Suprapubic skin (tissue), 4 donors: ENCODE results near the gene SPNS1.

ENCODE experiments used
- CTCF ChIP-seq, 2 donors: fragments of 200-600 bp in 1 of 2; fragments of 450-650 bp in 1 of 2; sonication (generic) in 1 of 2; IDR thresholded peaks; one replicate each; pipeline ENCODE4 v1.5.1; 2016 to 2019; ENCODE audit warnings: antibody characterized with exemption in 2 of 2, mild to moderate bottlenecking in 1 of 2, moderate library complexity in 1 of 2
- EP300 ChIP-seq: sonication (generic); formaldehyde crosslinking; IDR thresholded peaks from one replicate; pipeline ENCODE4 v1.6.1; 2017; ENCODE audit warnings: antibody characterized with exemption
- POLR2AphosphoS5 ChIP-seq, 3 donors: sonication (generic); formaldehyde crosslinking; IDR thresholded peaks; one replicate each; pipeline ENCODE4 v1.6.1; 2017; ENCODE audit warnings: antibody characterized with exemption in 3 of 3

- TF ChIP-seq CTCF (IDR thresholded peaks at IDR 0.05) = no peak
- no peak for TF ChIP-seq EP300
- no peak for TF ChIP-seq POLR2AphosphoS5 (IDR thresholded peaks at IDR 0.05)
Measured at GRCh38 chr16:29009838-29010166, 35.2 kb downstream of the SPNS1 start.
